K562 (cell line): ENCODE data around the gene IRF5. TPM values are rescaled to one million over a fixed set of nuclear protein-coding genes. Genes with fewer than 3 reads are reported as not detected.

Experiments used
- ATAC-seq: fragments of 200-7000 bp; cut with Tn5 transposase; 3 replicates; pipeline ENCODE4 v1.9.1; 2020; ENCODE audit warnings: moderate library complexity
- BruUV-seq: library from RNA; stranded (reverse); fragments of 400-500 nt; replicated peaks from 2 replicates; lab custom pipeline; 2021; lab: Mats Ljungman, UMichigan
- CTCF ChIA-PET: fragments of 300-600 bp; formaldehyde crosslinking; extraction: SDS; loops from one replicate; lab custom pipeline; 2021; ENCODE audit warnings: low intra/inter-chr PET ratio; lab: Yijun Ruan, JAX
- POLR2A ChIA-PET: fragments of 300-600, 350-650 bp; sonication (Branson Sonifier 250); formaldehyde crosslinking; extraction: SDS; loops from one replicate; lab custom pipeline; 2021; ENCODE audit warnings: antibody characterized with exemption, inconsistent platforms; lab: Yijun Ruan, JAX
- DNase-seq, 4 experiments: peaks; one replicate each; pipeline versions ENCODE4 v3.0.0 to v3.0.0-alpha.2; 2011 to 2018; ENCODE audit warnings: low spot score in 3 of 4, mixed read lengths in 3 of 4; ENCODE audit errors: extremely low read depth in 1 of 4
- FAIRE-seq: peaks from 2 replicates; lab custom pipeline; 2011; peaks lifted over from hg19 to GRCh38; lab: Jason Lieb, UNC
- H2AFZ ChIP-seq: 2 replicates; pipeline ENCODE4 v1.6.0; 2011; ENCODE audit warnings: low read depth, low read length, control low read depth, inconsistent platforms
- H3K27ac ChIP-seq: fragments of 200-600 bp; 3 replicates; pipeline ENCODE4 v1.8.0; 2011; ENCODE audit warnings: low read depth, mild to moderate bottlenecking, control low read depth, inconsistent platforms, low read length, moderate library complexity, mixed read lengths; ENCODE audit errors: extremely low read depth
- H3K27me3 ChIP-seq, 2 experiments: fragments of 300-600 bp in 1 of 2; 2 replicates in 1 of 2; 3 replicates in 1 of 2; pipeline versions ENCODE4 v1.6.0 to v1.8.0; 2011; ENCODE audit warnings: inconsistent platforms in 2 of 2, low read length in 2 of 2, mild to moderate bottlenecking in 1 of 2, mixed read lengths in 1 of 2, moderate library complexity in 1 of 2; ENCODE audit not compliant: control insufficient read depth in 2 of 2, insufficient read depth in 2 of 2
- H3K36me3 ChIP-seq: fragments of 300-600 bp; 3 replicates; pipeline ENCODE4 v1.8.0; 2011; ENCODE audit warnings: mild to moderate bottlenecking, low read length, inconsistent platforms; ENCODE audit not compliant: control insufficient read depth, insufficient read depth
- H3K4me1 ChIP-seq, 2 experiments: fragments of 200-600 bp in 1 of 2; replicated peaks in 1 of 2; 2 replicates in 1 of 2; 3 replicates in 1 of 2; pipeline versions ENCODE4 v1.5.1 to v1.8.0; 2011; ENCODE audit warnings: inconsistent platforms in 2 of 2, low read length in 2 of 2, mild to moderate bottlenecking in 1 of 2, mixed read lengths in 1 of 2, moderate library complexity in 1 of 2; ENCODE audit not compliant: control insufficient read depth in 2 of 2, insufficient read depth in 2 of 2
- H3K4me2 ChIP-seq: 2 replicates; pipeline ENCODE4 v1.6.1; 2011; ENCODE audit warnings: low read length, control low read depth, inconsistent platforms, mixed read lengths; ENCODE audit not compliant: insufficient read depth
- H3K4me3 ChIP-seq: fragments of 200-600 bp; sonication (generic), shearing (Covaris generic); 2 replicates; pipeline ENCODE4 v1.5.1; 2016; ENCODE audit warnings: control low read depth, inconsistent platforms
- H3K79me2 ChIP-seq: fragments of 200-600 bp; 3 replicates; pipeline ENCODE4 v1.8.0; 2011; ENCODE audit warnings: low read length, inconsistent platforms; ENCODE audit not compliant: control insufficient read depth, insufficient read depth
- H3K9ac ChIP-seq, 2 experiments: 2 replicates each; pipeline versions ENCODE4 v1.6.0 to v1.6.1; 2011; ENCODE audit warnings: low read depth in 2 of 2, low read length in 2 of 2, control low read depth in 1 of 2, inconsistent platforms in 1 of 2, mild to moderate bottlenecking in 1 of 2, mixed read lengths in 1 of 2; ENCODE audit not compliant: insufficient read depth in 1 of 2
- H3K9me1 ChIP-seq: one replicate; pipeline ENCODE4 v1.6.0; 2011; ENCODE audit warnings: inconsistent platforms, mild to moderate bottlenecking, low read length, moderate library complexity; ENCODE audit not compliant: control insufficient read depth, insufficient read depth
- H3K9me3 ChIP-seq: replicated peaks from 2 replicates; pipeline ENCODE4 v1.5.1; 2011; ENCODE audit warnings: low read depth, low read length, inconsistent platforms; ENCODE audit not compliant: control insufficient read depth, insufficient read depth
- H4K20me1 ChIP-seq: replicated peaks from 2 replicates; pipeline ENCODE4 v1.6.1; 2011; ENCODE audit warnings: low read length, inconsistent platforms, mixed read lengths; ENCODE audit not compliant: control insufficient read depth, insufficient read depth
- ELK3 ChIP-seq: fragments of 450-650 bp; formaldehyde crosslinking; IDR thresholded peaks from 2 replicates; pipeline ENCODE4 v1.4.0; 2020; ENCODE audit warnings: mild to moderate bottlenecking
- ETV6 ChIP-seq, 3 experiments: fragments of 150-350 bp in 1 of 3; sonication (generic) in 1 of 3; formaldehyde crosslinking in 1 of 3; IDR thresholded peaks; 2 replicates each; pipeline versions ENCODE4 v1.6.1 to v1.8.0; 2014 to 2022; ENCODE audit warnings: borderline replicate concordance in 2 of 3, low read depth in 2 of 3, antibody characterized with exemption in 1 of 3, low read length in 1 of 3, mild to moderate bottlenecking in 1 of 3, missing genetic modification reagents in 1 of 3
- HOMEZ ChIP-seq: fragments of 250-450 bp; sonication (Bioruptor Pico); IDR thresholded peaks from 2 replicates; pipeline ENCODE4 v1.4.0; 2020; ENCODE audit warnings: mild to moderate bottlenecking, moderate library complexity
- NR1H2 ChIP-seq: sonication (generic); formaldehyde crosslinking; IDR thresholded peaks from 2 replicates; pipeline ENCODE4 v1.4.0; 2020; ENCODE audit warnings: mild to moderate bottlenecking, missing genetic modification reagents
- PHF21A ChIP-seq: fragments of 450-650 bp; IDR thresholded peaks from 2 replicates; pipeline ENCODE4 v1.6.1; 2017; ENCODE audit warnings: low read depth, borderline replicate concordance
- RBM22 ChIP-seq: fragments of 200-400 bp; formaldehyde crosslinking; IDR thresholded peaks from 2 replicates; pipeline ENCODE4 v1.6.1; 2018; ENCODE audit warnings: low read length, low read depth; ENCODE audit not compliant: poor library complexity, severe bottlenecking
- SNAPC5 ChIP-seq: fragments of 250-450 bp; sonication (Bioruptor Pico); IDR thresholded peaks from 2 replicates; pipeline ENCODE4 v1.8.0; 2021; ENCODE audit warnings: moderate library complexity, mild to moderate bottlenecking, inconsistent platforms
- SUPT5H ChIP-seq: fragments of 450-650 bp; IDR thresholded peaks from 2 replicates; pipeline ENCODE4 v1.6.1; 2016
- TCF3 ChIP-seq: sonication (generic); formaldehyde crosslinking; IDR thresholded peaks from 2 replicates; pipeline ENCODE4 v1.4.0; 2020; ENCODE audit warnings: mild to moderate bottlenecking, missing genetic modification reagents
- ZBTB33 ChIP-seq: sonication (generic); formaldehyde crosslinking; IDR thresholded peaks from 2 replicates; pipeline ENCODE4 v1.8.1; 2023; ENCODE audit warnings: mild to moderate bottlenecking, missing genetic modification reagents
- ZNF780A ChIP-seq: fragments of 250-450 bp; sonication (Bioruptor Pico); IDR thresholded peaks from 2 replicates; pipeline ENCODE4 v1.5.0; 2021; ENCODE audit warnings: mild to moderate bottlenecking
- WGBS: fragments of 100-300 bp; shearing (Covaris generic); methylation state at CpG from one replicate; pipeline ENCODE4 v1.1.6; 2016; ENCODE audit warnings: low coverage, mixed read lengths; ENCODE audit not compliant: insufficient coverage; ENCODE audit errors: missing lambda C conversion rate; 5-methylcytosine and 5-hydroxymethylcytosine counted together
- in situ Hi-C: fragments of 300-500 bp; cut with MboI; formaldehyde crosslinking; loops from 4 replicates; pipeline ENCODE4 v1.15.0; 2018; ENCODE audit warnings: inconsistent platforms, mixed read lengths
- intact Hi-C: fragments of 100-400 bp; cut with micrococcal nuclease; formaldehyde crosslinking; loops from 2 replicates; pipeline ENCODE4 v1.14.2; 2022
- polyA plus RNA-seq, 8 experiments: library from polyadenylated mRNA; depleted of rRNA in 4 of 8; stranded (reverse) in 5 of 8; unstranded in 3 of 8; fragments of >200 nt; fragmentation: Nextera tagmentation in 2 of 8; fragmentation: Illumina TruSeq in 1 of 8; extraction: Ambion mirVana in 2 of 8; extraction: Trizol in 1 of 8; gene quantifications; 2 replicates each; pipeline versions ENCODE4 v1.2.1 to v1.2.3, GENCODE V29; 2011 to 2014; ENCODE audit warnings: inconsistent platforms in 1 of 8, missing spikeins in 1 of 8
- total RNA-seq, 7 experiments: library from RNA; depleted of rRNA in 6 of 7; stranded (reverse); fragments of >200 nt in 6 of 7; fragmentation: Illumina TruSeq in 2 of 7; extraction: Trizol in 2 of 7; gene quantifications; 2 replicates each; pipeline versions ENCODE4 v1.2.1 to v1.2.3, GENCODE V29; 2011 to 2021; ENCODE audit warnings: low replicate concordance in 1 of 7
- TF ChIP-seq, protein P1 (sequence below): sonication (generic); formaldehyde crosslinking; IDR thresholded peaks from 2 replicates; pipeline ENCODE4 v1.8.0; 2022; ENCODE audit warnings: missing genetic modification reagents, mild to moderate bottlenecking, moderate library complexity, borderline replicate concordance

Gene IRF5
- total and polyA plus RNA-seq, 9 of the 15 experiments (the other 6 are each of a cell fraction or from before 2014, with no cell fraction given) = 0.04 TPM; not detected in 8

DNA sequence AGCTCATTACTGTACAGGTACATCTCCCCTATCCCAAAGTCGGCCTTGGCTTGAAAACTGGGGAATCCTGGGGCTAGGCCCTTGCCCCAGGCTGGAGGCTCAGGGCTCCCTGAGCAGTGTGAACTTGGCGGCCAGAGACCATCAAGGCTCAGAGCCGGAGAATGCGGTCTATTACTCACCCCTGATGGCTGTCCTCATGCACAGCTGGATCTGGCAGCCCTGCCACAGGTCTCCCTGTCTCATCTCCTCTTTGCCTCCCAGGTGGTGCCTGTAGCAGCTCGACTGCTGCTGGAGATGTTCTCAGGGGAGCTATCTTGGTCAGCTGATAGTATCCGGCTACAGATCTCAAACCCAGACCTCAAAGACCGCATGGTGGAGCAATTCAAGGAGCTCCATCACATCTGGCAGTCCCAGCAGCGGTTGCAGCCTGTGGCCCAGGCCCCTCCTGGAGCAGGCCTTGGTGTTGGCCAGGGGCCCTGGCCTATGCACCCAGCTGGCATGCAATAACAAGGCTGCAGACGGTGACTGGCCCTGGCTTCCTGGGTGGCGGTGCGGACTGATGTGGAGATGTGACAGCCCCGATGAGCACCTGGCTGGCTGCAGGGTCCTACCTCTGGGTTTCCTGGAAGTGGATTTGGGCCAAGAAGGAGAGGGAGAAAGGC, 10.7 kb downstream of the IRF5 start:
- POLR2A ChIA-PET = interaction anchor here (0.6 to 4.5 kb wide), 16 partner anchors 9 to 541 kb away, joined by 3 to 28 read pairs (median 3); partner anchors contain the start of genes IRF5, TNPO3 and TSPAN33
- no TSS peak for BruUV-seq
- intact Hi-C loops = no loop called here
- FAIRE-seq = no peak
- H3K79me2 ChIP-seq = no peaks in the 10 kb centered on the region
- peak; percentile 12 for ATAC-seq
- DNase-seq = no peak
- in situ Hi-C loops = no loop called here
- CTCF ChIA-PET = no interaction called here
- peaks cover 20 to 26% of the 10 kb centered on the region in 2 experiments; a peak in 4 of 5 replicates for H3K27me3 ChIP-seq
- H4K20me1 ChIP-seq = peaks cover 3% of the 10 kb centered on the region
- H3K4me3 ChIP-seq = no peak overlapping the region
- peaks cover 0 to 21% of the 10 kb centered on the region in 2 experiments; a peak in 2 of 5 replicates for H3K4me1 ChIP-seq
- H2AFZ ChIP-seq = no peak overlapping the region
- WGBS = 66% methylated on average over 12 of the region's 12 CpGs
- H3K36me3 ChIP-seq = peaks cover 20% of the 10 kb centered on the region; the same call in 2 of the 3 replicates
- H3K27ac ChIP-seq = no peak overlapping the region
- no peak overlapping the region for H3K4me2 ChIP-seq
- H3K9ac ChIP-seq = peak overlapping the region in 1 of 2 experiments; percentile 41; a peak in 2 of 4 replicates
- no peaks in the 10 kb centered on the region for H3K9me3 ChIP-seq
- no peaks in the 10 kb centered on the region for H3K9me1 ChIP-seq
- TF ChIP-seq ZBTB33 (0 out of 2 replicates have a peak, but pooled peaks have one; percentile 27), PHF21A (no peak), ZNF780A (CRISPR knock-in tag) (no peak), ELK3 (CRISPR knock-in tag) (no peak), RBM22 (peak; percentile 95), ETV6 (IDR thresholded peaks at IDR 0.05; ENCODE audit: borderline replicate concordance in 1 of 2, low read depth in 2 of 2, low read length in 1 of 2) (no peak), ETV6 (CRISPR knock-in tag; IDR thresholded peaks at IDR 0.05; ENCODE audit: borderline replicate concordance) (no peak), SNAPC5 (CRISPR knock-in tag) (no peak), NR1H2 (no peak), TCF3 (CRISPR knock-in tag) (no peak), HOMEZ (CRISPR knock-in tag) (no peak), SUPT5H (peak; percentile 24; the same call in 1 of the 2 replicates)
- TF ChIP-seq, protein P1, sequence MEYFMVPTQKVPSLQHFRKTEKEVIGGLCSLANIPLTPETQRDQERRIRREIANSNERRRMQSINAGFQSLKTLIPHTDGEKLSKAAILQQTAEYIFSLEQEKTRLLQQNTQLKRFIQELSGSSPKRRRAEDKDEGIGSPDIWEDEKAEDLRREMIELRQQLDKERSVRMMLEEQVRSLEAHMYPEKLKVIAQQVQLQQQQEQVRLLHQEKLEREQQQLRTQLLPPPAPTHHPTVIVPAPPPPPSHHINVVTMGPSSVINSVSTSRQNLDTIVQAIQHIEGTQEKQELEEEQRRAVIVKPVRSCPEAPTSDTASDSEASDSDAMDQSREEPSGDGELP (CRISPR knock-in tag) = 0 out of 2 replicates have a peak, but pooled peaks have one; percentile 34
